ENCODE measurements around the gene BCL2.

The BCL2 gene

DNA sequence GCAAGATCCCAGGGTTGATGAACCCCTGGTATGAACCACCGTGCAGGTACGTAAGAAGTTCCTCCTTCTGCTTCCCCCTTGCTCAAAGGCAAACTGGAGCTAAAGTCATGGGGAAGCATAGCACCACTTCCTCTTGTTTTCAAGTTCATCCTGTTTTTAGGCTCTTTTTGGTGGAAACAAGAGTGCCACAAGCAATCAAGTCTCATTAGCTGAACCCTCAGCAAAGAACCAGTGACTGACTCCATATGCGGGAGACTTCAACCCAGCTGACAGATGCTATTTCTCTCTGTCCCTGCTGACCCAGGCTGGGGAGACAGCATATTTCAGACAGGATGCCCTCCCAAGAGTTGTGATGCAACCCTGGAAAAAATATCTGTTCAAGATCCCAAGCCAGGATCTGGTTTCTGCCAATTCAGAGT lies 47.7 kb downstream of the BCL2 start:
- no peak for DNase-seq
- H3K4me3 ChIP-seq (ENCODE audit: insufficient read depth, low read depth, low read length, poor library complexity, severe bottlenecking) = no peak overlapping the region
- H3K27ac ChIP-seq (ENCODE audit: insufficient read depth, low read length, poor library complexity, severe bottlenecking) = no peak overlapping the region
- H3K36me3 ChIP-seq (ENCODE audit: control insufficient read depth, insufficient read depth, low read length) = peaks cover 4% of the 10 kb centered on the region
- no peaks in the 10 kb centered on the region for H3K27me3 ChIP-seq (replicated peaks; ENCODE audit: control insufficient read depth, insufficient read depth, low read length, poor library complexity, severe bottlenecking)
- H3K4me1 ChIP-seq (ENCODE audit: control insufficient read depth, insufficient read depth, low read length, poor library complexity, severe bottlenecking) = peaks cover 21% of the 10 kb centered on the region
- no peaks in the 10 kb centered on the region for H3K9me3 ChIP-seq (ENCODE audit: control insufficient read depth, low read length)

DNA sequence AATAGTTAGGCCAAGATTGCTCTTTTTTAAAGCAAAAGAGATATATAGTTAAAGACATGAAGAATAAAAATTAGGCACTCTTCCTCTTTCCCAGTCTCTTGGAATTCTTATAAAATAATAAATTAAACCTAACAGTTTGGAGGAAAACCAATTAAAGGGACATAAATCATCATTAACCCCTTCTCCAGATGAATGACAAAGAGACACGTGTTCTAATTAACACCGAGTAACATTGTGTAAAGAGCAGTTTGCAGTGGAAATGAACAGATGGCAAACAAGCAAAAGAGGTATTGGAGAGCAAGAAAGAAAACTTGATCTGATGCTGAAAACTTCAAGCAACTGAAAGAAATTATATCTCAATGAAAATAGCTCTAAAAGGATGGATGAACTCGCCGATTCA lies 48.4 kb downstream of the BCL2 start:
- H3K4me3 ChIP-seq (ENCODE audit: insufficient read depth, low read depth, low read length, poor library complexity, severe bottlenecking) = no peak overlapping the region
- DNase-seq = no peak
- H3K27ac ChIP-seq (ENCODE audit: insufficient read depth, low read length, poor library complexity, severe bottlenecking) = no peak overlapping the region
- H3K36me3 ChIP-seq (ENCODE audit: control insufficient read depth, insufficient read depth, low read length) = peaks cover 4% of the 10 kb centered on the region
- H3K9me3 ChIP-seq (ENCODE audit: control insufficient read depth, low read length) = no peaks in the 10 kb centered on the region
- no peaks in the 10 kb centered on the region for H3K27me3 ChIP-seq (replicated peaks; ENCODE audit: control insufficient read depth, insufficient read depth, low read length, poor library complexity, severe bottlenecking)
- peaks cover 21% of the 10 kb centered on the region for H3K4me1 ChIP-seq (ENCODE audit: control insufficient read depth, insufficient read depth, low read length, poor library complexity, severe bottlenecking)

DNA sequence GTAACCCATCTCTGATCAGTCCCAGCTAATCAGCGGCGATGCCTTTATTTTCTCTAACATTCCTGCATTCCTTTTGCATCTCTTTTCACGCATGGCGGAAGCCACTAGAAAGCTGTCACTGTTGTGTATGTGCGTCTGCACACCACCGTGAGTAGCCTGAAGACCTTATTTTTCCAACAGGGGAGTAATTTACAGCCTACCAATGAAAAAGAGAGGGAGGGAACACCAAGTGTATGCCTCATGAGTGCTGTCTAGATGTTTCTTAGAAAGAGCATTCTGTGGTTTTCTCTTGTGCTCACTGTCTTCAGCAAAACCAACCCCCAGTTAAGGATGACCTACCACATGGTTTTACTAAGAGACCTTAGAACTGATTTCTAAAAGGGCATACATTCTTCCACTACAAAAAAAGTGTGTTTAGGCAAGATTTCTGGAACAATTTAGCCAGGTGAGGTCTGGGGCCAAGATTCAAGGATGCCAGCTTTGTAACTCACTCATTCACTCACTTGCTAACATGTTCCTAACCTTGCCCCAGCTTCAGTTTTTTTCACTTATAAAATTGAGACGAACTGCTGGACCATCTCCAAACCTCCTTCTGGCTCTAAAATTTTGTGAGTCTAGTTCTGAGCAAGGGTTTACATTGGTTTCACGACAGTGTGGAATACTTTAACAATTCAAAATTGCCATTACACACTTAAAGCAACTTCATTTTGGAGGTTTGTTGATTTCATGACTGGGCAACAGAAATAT lies 51.4 kb downstream of the BCL2 start:
- H3K4me1 ChIP-seq (ENCODE audit: control insufficient read depth, insufficient read depth, low read length, poor library complexity, severe bottlenecking) = peaks cover 21% of the 10 kb centered on the region
- DNase-seq = no peak
- H3K27me3 ChIP-seq (replicated peaks; ENCODE audit: control insufficient read depth, insufficient read depth, low read length, poor library complexity, severe bottlenecking) = no peaks in the 10 kb centered on the region
- H3K4me3 ChIP-seq (ENCODE audit: insufficient read depth, low read depth, low read length, poor library complexity, severe bottlenecking) = no peak overlapping the region
- no peaks in the 10 kb centered on the region for H3K36me3 ChIP-seq (ENCODE audit: control insufficient read depth, insufficient read depth, low read length)
- no peak overlapping the region for H3K27ac ChIP-seq (ENCODE audit: insufficient read depth, low read length, poor library complexity, severe bottlenecking)
- H3K9me3 ChIP-seq (ENCODE audit: control insufficient read depth, low read length) = no peaks in the 10 kb centered on the region

DNA sequence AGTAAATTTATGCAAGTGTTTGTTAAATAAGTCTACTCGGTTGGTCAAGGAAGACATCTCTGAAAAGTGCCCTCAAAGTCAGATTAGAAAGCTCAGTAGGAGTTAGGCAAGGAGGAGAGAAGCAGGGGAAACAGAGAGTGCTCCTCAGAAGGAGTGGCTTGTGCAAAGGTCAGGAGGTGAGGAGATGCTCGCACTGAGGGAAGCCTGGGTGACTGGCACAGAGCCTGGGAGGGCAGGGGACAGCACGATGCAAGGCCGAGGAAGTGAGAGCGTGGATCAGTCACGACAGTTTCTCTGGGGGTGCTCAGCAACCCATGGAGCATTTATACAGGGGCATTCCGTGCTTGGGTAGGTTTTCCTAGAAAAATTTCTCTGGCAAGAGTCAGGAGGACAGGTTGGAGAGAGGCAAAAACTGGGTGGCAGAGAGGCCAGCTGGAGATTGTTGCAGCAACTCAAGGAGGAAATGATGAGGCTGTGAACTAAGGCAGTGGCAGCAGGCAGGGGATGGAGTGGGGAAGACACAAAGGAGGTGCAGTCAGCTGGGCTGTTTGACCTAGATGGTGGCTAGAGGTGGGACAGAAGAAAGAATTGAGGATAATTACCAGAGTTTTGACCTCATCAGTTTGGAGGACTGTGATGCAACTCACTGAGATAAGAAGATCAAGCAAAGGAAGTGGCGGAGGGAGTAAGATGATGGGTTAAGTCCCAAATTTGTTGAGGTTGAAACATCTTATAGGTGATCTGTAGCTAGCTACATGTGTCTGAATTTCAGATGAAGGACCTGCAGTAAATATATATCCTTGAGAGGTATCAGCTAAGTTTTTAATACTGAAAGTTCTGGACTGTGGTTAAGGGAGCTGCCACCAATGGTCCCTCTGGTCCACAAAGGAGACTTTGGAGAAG lies 52.4 kb downstream of the BCL2 start:
- H3K4me1 ChIP-seq (ENCODE audit: control insufficient read depth, insufficient read depth, low read length, poor library complexity, severe bottlenecking) = peaks cover 17% of the 10 kb centered on the region
- no peaks in the 10 kb centered on the region for H3K9me3 ChIP-seq (ENCODE audit: control insufficient read depth, low read length)
- H3K27me3 ChIP-seq (replicated peaks; ENCODE audit: control insufficient read depth, insufficient read depth, low read length, poor library complexity, severe bottlenecking) = no peaks in the 10 kb centered on the region
- no peak overlapping the region for H3K4me3 ChIP-seq (ENCODE audit: insufficient read depth, low read depth, low read length, poor library complexity, severe bottlenecking)
- H3K36me3 ChIP-seq (ENCODE audit: control insufficient read depth, insufficient read depth, low read length) = no peaks in the 10 kb centered on the region
- H3K27ac ChIP-seq (ENCODE audit: insufficient read depth, low read length, poor library complexity, severe bottlenecking) = no peak overlapping the region
- DNase-seq = no peak

DNA sequence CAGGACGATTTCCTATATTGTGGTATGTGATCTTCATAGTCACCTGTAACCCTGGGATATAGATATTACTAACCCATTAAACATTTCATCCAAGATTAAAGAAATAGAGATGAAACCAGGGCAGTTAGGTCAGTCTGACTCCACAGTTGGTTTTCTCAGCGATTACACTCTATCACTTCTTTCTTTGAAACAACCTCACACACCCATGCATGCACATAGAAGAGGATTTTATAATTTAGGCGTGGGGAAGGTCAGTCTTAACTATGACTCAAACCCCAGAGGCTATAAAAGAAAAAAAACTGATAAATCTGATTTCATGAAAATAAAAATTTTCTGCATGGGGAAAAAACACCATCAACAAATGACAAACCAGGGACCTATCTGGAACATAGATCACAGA lies 54.2 kb downstream of the BCL2 start:
- Histone ChIP-seq H3K27me3 (replicated peaks; ENCODE audit: control insufficient read depth, insufficient read depth, low read length, poor library complexity, severe bottlenecking) (no peaks in the 10 kb centered on the region), H3K4me1 (ENCODE audit: control insufficient read depth, insufficient read depth, low read length, poor library complexity, severe bottlenecking) (peaks cover 23% of the 10 kb centered on the region), H3K4me3 (ENCODE audit: insufficient read depth, low read depth, low read length, poor library complexity, severe bottlenecking) (no peak overlapping the region), H3K27ac (ENCODE audit: insufficient read depth, low read length, poor library complexity, severe bottlenecking) (no peak overlapping the region), H3K36me3 (ENCODE audit: control insufficient read depth, insufficient read depth, low read length) (no peaks in the 10 kb centered on the region), H3K9me3 (ENCODE audit: control insufficient read depth, low read length) (no peaks in the 10 kb centered on the region)
- DNase-seq = no peak

DNA sequence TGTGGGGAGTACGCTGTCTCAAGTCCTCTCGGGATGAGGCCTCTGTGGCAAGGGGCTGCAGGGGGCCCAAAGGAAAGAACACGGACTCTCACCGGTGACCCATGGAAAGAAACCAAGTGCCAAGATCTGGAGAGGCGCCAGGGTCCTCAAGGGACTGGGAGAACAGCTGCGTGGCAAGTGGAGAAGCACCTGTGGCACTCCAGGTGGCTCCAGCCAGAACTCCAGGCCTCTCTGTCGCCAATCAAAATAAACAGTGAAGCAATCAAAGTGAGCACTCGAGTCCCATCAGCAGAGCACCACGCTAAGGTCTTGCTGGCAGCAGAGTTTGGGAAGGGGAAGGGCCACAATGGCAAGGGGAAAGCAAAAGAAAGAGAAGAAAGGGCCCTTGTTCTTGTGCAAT lies 54.7 kb downstream of the BCL2 start:
- Histone ChIP-seq H3K4me3 (ENCODE audit: insufficient read depth, low read depth, low read length, poor library complexity, severe bottlenecking) (no peak overlapping the region), H3K36me3 (ENCODE audit: control insufficient read depth, insufficient read depth, low read length) (no peaks in the 10 kb centered on the region), H3K9me3 (ENCODE audit: control insufficient read depth, low read length) (no peaks in the 10 kb centered on the region), H3K27me3 (replicated peaks; ENCODE audit: control insufficient read depth, insufficient read depth, low read length, poor library complexity, severe bottlenecking) (no peaks in the 10 kb centered on the region), H3K27ac (ENCODE audit: insufficient read depth, low read length, poor library complexity, severe bottlenecking) (no peak overlapping the region), H3K4me1 (ENCODE audit: control insufficient read depth, insufficient read depth, low read length, poor library complexity, severe bottlenecking) (peaks cover 23% of the 10 kb centered on the region)
- no peak for DNase-seq

DNA sequence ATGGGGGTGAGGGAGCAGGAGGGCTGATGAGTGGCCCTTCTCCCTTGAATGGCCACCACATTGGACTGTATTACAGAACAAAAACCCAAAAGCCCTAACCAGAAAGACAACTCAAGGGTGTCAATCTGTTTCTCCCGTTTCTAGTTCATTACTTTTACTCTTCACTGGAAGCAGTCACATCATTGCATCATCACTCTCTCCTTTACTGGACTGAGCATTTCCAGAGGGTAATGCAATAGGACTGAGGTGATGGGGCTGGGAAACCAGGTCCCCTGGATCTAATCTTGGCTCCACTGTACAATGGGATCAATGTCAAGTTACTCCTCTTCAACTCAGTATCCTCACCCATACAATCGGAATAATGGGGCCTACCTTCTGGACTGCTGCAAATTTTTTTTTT lies 56.1 kb downstream of the BCL2 start:
- peaks cover 23% of the 10 kb centered on the region for H3K4me1 ChIP-seq (ENCODE audit: control insufficient read depth, insufficient read depth, low read length, poor library complexity, severe bottlenecking)
- H3K36me3 ChIP-seq (ENCODE audit: control insufficient read depth, insufficient read depth, low read length) = no peaks in the 10 kb centered on the region
- DNase-seq = no peak
- H3K27me3 ChIP-seq (replicated peaks; ENCODE audit: control insufficient read depth, insufficient read depth, low read length, poor library complexity, severe bottlenecking) = no peaks in the 10 kb centered on the region
- no peak overlapping the region for H3K4me3 ChIP-seq (ENCODE audit: insufficient read depth, low read depth, low read length, poor library complexity, severe bottlenecking)
- no peaks in the 10 kb centered on the region for H3K9me3 ChIP-seq (ENCODE audit: control insufficient read depth, low read length)
- H3K27ac ChIP-seq (ENCODE audit: insufficient read depth, low read length, poor library complexity, severe bottlenecking) = no peak overlapping the region

DNA sequence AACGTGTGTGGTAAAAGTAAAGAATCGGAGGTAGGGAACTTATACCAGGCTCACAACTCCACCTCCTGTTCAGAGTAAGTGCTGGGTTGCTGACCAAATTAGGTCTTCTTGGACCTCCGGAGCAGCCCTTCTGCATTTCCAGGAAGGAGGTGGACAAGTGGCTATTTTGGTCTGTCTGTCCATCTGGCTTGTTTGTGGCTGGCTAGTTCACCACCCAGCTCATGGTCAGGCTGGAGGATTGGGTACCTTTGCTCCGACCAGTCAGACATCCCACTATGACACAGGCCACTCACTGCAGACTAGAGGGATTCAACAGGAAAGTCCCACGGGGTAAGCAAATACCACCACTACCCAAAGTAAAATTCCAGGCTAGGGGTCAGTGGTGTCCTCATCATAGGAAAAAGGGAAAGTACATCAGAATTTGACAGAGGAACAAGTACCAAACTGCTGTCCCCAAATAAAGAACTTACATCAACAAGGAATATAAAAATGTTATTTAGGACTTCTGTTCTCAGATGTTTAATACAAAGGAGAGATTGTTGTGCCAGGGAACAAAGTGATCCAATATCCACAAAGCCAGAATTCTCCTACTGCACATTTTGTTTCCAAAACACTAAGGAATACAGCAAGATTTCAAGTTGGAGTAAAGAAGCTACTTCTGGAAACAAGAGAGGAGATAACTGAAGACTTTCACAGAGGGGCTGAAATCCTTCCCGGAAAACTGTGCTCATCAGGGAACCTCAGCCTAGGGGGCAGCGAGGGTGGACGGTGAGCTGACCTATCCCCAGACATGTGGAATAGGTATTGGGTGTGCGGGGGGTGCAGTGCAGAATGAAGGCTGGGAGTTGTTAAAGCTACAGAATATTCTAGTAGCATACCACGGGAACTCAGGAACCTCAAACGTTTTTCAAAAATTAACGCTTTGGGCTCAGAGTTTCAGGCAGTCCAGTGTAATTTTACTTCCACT lies 56.9 kb downstream of the BCL2 start:
- peaks cover 18% of the 10 kb centered on the region for H3K4me1 ChIP-seq (ENCODE audit: control insufficient read depth, insufficient read depth, low read length, poor library complexity, severe bottlenecking)
- H3K27me3 ChIP-seq (replicated peaks; ENCODE audit: control insufficient read depth, insufficient read depth, low read length, poor library complexity, severe bottlenecking) = no peaks in the 10 kb centered on the region
- DNase-seq = no peak
- no peak overlapping the region for H3K27ac ChIP-seq (ENCODE audit: insufficient read depth, low read length, poor library complexity, severe bottlenecking)
- no peak overlapping the region for H3K4me3 ChIP-seq (ENCODE audit: insufficient read depth, low read depth, low read length, poor library complexity, severe bottlenecking)
- H3K36me3 ChIP-seq (ENCODE audit: control insufficient read depth, insufficient read depth, low read length) = no peaks in the 10 kb centered on the region
- no peaks in the 10 kb centered on the region for H3K9me3 ChIP-seq (ENCODE audit: control insufficient read depth, low read length)

DNA sequence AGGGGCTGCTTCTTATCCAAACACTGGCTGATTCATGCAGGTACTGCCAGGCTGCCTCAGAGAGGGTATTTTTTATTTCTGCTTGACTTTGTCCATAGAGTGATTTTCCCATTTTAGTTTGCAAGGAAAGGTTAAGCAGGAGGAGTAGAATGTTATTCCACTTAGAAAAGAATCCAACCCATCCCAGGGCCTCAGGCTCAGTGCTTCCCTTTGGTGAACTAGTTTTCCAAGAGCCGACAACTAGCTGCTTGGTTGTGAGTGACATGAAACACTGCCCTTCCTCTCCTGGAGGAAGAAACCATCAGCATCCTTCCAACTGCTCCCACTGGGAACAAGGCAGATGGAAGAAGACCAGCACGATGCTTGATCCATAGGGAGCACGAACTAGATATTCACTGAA lies 58.5 kb downstream of the BCL2 start:
- no peaks in the 10 kb centered on the region for H3K9me3 ChIP-seq (ENCODE audit: control insufficient read depth, low read length)
- no peak overlapping the region for H3K27ac ChIP-seq (ENCODE audit: insufficient read depth, low read length, poor library complexity, severe bottlenecking)
- no peak for DNase-seq
- H3K27me3 ChIP-seq (replicated peaks; ENCODE audit: control insufficient read depth, insufficient read depth, low read length, poor library complexity, severe bottlenecking) = no peaks in the 10 kb centered on the region
- H3K4me3 ChIP-seq (ENCODE audit: insufficient read depth, low read depth, low read length, poor library complexity, severe bottlenecking) = no peak overlapping the region
- peaks cover 16% of the 10 kb centered on the region for H3K4me1 ChIP-seq (ENCODE audit: control insufficient read depth, insufficient read depth, low read length, poor library complexity, severe bottlenecking)
- no peaks in the 10 kb centered on the region for H3K36me3 ChIP-seq (ENCODE audit: control insufficient read depth, insufficient read depth, low read length)

All from effector memory CD4-positive, alpha-beta T cell (primary cell).